NB4 (cell line): ENCODE results near the gene NRBF2.

Source experiments
- MYC ChIP-seq: IDR thresholded peaks from 2 replicates; pipeline ENCODE4 v1.6.1; 2011; ENCODE audit warnings: low read depth, low read length
- TF ChIP-seq, protein P1 (sequence below): IDR thresholded peaks from 2 replicates; pipeline ENCODE4 v1.6.1; 2011; ENCODE audit warnings: low read depth, low read length
- TF ChIP-seq, protein P2 (sequence below): IDR thresholded peaks from one replicate; pipeline ENCODE4 v1.5.1; 2012; ENCODE audit warnings: low read depth, low read length

DNA sequence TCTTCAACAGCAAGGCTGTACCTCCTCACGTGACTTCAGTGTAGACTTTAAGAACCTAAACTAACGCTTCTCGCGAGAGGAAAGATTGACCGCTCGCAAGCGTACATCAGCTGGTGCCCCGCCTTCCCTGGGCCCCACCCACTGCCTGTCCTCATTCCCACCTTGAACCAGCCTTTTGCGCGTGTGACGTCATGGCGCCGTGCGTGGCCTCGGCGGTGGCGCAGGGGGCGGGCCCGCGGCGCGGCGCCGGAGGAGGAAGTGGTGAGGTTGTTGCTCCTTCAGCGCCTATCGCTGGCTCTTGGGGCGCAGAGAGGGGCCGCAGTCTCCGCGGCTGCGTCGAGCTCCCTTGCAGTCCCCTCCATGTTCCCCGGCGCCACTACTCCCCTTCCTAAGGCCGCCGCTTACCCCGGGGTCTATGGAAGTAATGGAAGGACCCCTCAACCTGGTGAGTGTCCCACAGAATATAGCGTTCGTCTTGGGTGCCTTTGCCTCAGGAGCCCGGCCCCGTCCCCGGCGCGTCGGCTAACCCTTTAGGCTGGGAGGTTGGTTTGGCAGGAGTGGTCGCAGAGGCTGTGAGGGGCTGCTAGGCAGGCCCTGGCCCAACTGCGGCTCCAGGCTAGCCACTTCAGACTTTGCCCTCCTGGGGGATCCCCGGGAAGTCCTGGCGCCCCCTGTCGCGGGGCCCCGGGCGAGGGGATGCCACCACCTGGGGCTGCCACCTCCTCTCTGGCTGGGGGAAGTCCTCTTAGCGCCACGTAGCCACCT lies at the start of gene NRBF2:
- TF ChIP-seq, protein P1, sequence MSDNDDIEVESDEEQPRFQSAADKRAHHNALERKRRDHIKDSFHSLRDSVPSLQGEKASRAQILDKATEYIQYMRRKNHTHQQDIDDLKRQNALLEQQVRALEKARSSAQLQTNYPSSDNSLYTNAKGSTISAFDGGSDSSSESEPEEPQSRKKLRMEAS = peak; percentile 98
- TF ChIP-seq, protein P2, sequence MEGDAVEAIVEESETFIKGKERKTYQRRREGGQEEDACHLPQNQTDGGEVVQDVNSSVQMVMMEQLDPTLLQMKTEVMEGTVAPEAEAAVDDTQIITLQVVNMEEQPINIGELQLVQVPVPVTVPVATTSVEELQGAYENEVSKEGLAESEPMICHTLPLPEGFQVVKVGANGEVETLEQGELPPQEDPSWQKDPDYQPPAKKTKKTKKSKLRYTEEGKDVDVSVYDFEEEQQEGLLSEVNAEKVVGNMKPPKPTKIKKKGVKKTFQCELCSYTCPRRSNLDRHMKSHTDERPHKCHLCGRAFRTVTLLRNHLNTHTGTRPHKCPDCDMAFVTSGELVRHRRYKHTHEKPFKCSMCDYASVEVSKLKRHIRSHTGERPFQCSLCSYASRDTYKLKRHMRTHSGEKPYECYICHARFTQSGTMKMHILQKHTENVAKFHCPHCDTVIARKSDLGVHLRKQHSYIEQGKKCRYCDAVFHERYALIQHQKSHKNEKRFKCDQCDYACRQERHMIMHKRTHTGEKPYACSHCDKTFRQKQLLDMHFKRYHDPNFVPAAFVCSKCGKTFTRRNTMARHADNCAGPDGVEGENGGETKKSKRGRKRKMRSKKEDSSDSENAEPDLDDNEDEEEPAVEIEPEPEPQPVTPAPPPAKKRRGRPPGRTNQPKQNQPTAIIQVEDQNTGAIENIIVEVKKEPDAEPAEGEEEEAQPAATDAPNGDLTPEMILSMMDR = peak; percentile 18
- TF ChIP-seq MYC = peak; percentile 85; the same call in 1 of the 2 replicates
